Fibroblast of mammary gland (primary cell): Measurements from ENCODE around the gene CCRL2.
"Not testable (repeated sequence)": the region's sequence is repeated elsewhere in the genome, so short reads cannot be mapped to it uniquely, and the experiment has no call there.

Experiments used
- DNase-seq: peaks from one replicate; pipeline ENCODE4 v3.0.0-alpha.2; 2010; ENCODE audit warnings: low read depth
- H3K4me3 ChIP-seq: 2 replicates; pipeline ENCODE4 v1.5.1; 2011; ENCODE audit warnings: low read depth, mild to moderate bottlenecking, low read length, moderate library complexity; ENCODE audit not compliant: control insufficient read depth
- CTCF ChIP-seq: conservative IDR thresholded peaks from 2 replicates; pipeline ENCODE4 v1.5.1; 2011; ENCODE audit warnings: low read depth, low read length, inconsistent platforms; ENCODE audit not compliant: control insufficient read depth, insufficient read depth

Gene CCRL2

GRCh38 chr3:46389306-46389705 is 17.8 kb upstream of the CCRL2 start:
- no peak for DNase-seq
- TF ChIP-seq CTCF = no peak
- no peak overlapping the region for H3K4me3 ChIP-seq

- H3K4me3 ChIP-seq, DNase-seq: not testable (repeated sequence)
Measured at GRCh38 chr3:46391526-46391925, 15.5 kb upstream of the CCRL2 start.

- no peak for DNase-seq
- TF ChIP-seq CTCF = no peak
- H3K4me3 ChIP-seq = no peak overlapping the region
Measured at GRCh38 chr3:46393011-46393410, 14.0 kb upstream of the CCRL2 start.

GRCh38 chr3:46393554-46394434 is 13.3 kb upstream of the CCRL2 start:
- TF ChIP-seq CTCF = no peak

GRCh38 chr3:46395210-46395661 is 11.8 kb upstream of the CCRL2 start:
- no peak overlapping the region for H3K4me3 ChIP-seq
- TF ChIP-seq CTCF = peak; percentile 7
- no peak for DNase-seq

More at GRCh38 chr3:46393554-46394434, 13.3 kb upstream of the CCRL2 start:
- DNase-seq = peak; percentile 48
- no peak overlapping the region for H3K4me3 ChIP-seq

- TF ChIP-seq CTCF = no peak
- no peak overlapping the region for H3K4me3 ChIP-seq
Measured at GRCh38 chr3:46395766-46396530, 11.1 kb upstream of the CCRL2 start.

GRCh38 chr3:46397111-46397510 is 9.9 kb upstream of the CCRL2 start:
- no peak overlapping the region for H3K4me3 ChIP-seq
- TF ChIP-seq CTCF = no peak
- DNase-seq = no peak

More at GRCh38 chr3:46395766-46396530, 11.1 kb upstream of the CCRL2 start:
- DNase-seq = no peak
